Astrocyte (in vitro differentiated cells and primary cell): ENCODE measurements around the gene HMCN2.

Experiments used
- CTCF ChIP-seq: IDR thresholded peaks from 2 replicates; pipeline ENCODE4 v1.5.1; 2011; ENCODE audit warnings: low read depth, mild to moderate bottlenecking, inconsistent platforms, low read length, moderate library complexity; ENCODE audit not compliant: insufficient read depth
- EZH2 ChIP-seq: IDR thresholded peaks from 2 replicates; pipeline ENCODE4 v1.6.1; 2012; ENCODE audit warnings: mild to moderate bottlenecking, low read length, inconsistent platforms; ENCODE audit not compliant: insufficient read depth

GRCh38 chr9:130390986-130391385 is 125.4 kb downstream of the HMCN2 start:
- TF ChIP-seq CTCF, result no peak
- TF ChIP-seq EZH2, result no peak
